ENCODE data around the gene SRGAP2C.
"Not testable (repeated sequence)": the region's sequence is repeated elsewhere in the genome, so short reads cannot be mapped to it uniquely, and the experiment has no call there.

DNA sequence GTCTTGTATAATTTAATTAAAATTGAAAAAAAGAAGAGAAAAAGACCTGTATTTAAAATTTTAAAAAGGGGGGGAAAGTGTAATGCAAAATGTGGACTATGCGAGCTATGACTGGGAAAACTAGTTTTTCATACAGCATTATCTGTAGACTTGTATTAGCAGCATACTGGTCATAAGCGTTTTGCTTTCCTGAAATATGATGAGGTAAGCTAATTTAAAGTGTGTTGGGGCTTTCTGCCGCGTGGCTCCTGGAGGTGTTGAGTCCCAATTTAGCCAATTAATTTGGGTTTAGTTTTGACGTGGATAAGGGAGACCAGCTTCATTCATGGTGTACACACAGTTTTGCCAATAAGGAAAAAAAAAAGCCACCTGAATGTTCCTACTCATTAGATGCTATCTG is 214.4 kb downstream of the SRGAP2C start:
- TF ChIP-seq, protein P1, sequence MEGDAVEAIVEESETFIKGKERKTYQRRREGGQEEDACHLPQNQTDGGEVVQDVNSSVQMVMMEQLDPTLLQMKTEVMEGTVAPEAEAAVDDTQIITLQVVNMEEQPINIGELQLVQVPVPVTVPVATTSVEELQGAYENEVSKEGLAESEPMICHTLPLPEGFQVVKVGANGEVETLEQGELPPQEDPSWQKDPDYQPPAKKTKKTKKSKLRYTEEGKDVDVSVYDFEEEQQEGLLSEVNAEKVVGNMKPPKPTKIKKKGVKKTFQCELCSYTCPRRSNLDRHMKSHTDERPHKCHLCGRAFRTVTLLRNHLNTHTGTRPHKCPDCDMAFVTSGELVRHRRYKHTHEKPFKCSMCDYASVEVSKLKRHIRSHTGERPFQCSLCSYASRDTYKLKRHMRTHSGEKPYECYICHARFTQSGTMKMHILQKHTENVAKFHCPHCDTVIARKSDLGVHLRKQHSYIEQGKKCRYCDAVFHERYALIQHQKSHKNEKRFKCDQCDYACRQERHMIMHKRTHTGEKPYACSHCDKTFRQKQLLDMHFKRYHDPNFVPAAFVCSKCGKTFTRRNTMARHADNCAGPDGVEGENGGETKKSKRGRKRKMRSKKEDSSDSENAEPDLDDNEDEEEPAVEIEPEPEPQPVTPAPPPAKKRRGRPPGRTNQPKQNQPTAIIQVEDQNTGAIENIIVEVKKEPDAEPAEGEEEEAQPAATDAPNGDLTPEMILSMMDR (IDR thresholded peaks at IDR 0.05; ENCODE audit: low read length) = not testable (repeated sequence)
- not testable (repeated sequence) for TF ChIP-seq EZH2phosphoT487 (IDR thresholded peaks at IDR 0.05; ENCODE audit: low read length)
